GM18861 (cell line): ENCODE results near the gene SLK.

ENCODE experiments used
- ATAC-seq: cut with Tn5 transposase; IDR thresholded peaks from one replicate; pipeline ENCODE4 v1.9.1; 2021; ENCODE audit not compliant: unreplicated experiment

SLK gene

DNA sequence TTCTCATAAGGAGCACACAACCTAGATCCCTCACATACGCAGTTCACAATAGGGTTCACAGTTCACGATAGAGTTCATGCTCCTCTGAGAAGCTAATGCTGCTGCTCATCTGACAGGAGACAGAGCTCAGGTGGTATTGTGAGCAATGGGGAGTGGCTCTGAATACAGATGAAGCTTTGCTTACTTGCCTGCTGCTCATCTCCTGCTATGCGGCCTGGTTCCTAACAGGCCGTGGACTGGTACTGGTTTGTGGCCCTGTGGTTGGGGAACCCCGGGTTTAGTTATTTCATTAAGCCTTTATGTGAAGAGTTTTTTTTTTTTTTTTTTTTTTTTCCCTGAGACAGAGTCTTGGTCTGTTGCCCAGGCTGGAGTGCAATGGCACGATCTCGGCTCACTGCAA is 19.4 kb downstream of the SLK start:
- no peak for ATAC-seq

DNA sequence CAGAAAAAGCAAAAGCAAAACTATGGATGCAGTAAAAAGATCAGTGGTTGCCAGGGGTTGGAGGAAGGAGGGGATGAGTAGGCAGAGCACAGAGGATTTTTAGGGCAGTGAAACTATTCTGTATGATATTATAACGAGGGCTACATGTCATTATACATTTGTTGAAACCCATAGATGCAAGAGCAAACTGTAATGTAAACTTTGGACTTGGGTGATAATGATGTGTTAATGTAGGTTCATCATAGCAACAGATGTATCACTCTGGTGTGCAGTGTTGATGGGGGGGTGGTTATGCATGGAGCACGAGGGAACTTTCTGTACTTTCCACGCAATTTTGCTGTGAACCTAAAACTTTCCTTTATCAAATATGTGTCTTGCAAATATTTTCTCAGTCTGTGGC is 23.2 kb downstream of the SLK start:
- ATAC-seq = no peak

DNA sequence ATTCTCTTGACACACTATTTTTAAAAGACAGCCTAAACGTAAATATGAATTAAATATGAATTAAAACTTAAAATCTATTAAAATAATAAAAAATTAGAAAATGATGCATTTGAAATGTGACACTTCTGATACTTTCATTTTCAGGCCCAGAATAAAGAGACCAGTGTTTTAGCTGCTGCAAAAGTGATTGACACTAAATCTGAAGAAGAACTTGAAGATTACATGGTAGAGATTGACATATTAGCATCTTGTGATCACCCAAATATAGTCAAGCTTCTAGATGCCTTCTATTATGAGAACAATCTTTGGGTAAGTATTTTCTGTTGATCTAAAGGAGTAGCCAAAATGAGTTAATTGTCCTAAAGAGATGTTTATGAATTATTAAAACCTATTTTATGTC is 23.6 kb downstream of the SLK start:
- ATAC-seq = no peak

DNA sequence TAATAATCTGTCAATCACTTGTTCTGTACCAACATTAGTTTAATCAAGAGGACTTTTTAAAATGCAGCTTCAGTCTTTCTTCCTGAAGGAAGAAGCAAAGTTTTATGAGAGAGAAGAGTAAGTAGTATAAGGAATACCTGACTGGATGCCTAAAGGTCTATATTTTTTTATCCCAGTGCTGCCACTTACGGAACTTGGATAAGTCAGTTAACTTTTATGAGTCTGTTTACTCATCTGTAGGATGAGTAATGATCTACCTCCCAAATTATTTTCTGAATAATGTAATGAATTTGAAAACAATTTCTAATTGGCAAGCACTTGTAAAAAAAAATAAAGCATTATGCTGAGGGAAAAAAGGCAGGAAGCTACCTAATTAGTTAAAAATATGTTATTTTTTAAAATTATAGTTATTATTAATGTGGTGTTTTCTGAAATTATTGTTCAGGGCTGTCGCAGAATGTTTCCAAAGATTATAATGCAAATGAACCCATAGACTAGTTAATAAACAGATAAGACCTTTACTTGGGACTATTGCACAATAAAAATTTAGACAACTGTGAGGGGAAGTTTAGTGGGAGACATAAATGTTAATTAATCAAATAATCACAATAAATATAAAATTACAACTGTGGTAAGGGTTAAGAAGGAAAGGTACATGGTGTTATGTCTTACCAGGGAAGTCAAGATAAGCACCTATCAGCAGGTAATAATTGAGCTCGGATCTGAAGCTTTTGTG is 24.6 kb downstream of the SLK start:
- no peak for ATAC-seq

DNA sequence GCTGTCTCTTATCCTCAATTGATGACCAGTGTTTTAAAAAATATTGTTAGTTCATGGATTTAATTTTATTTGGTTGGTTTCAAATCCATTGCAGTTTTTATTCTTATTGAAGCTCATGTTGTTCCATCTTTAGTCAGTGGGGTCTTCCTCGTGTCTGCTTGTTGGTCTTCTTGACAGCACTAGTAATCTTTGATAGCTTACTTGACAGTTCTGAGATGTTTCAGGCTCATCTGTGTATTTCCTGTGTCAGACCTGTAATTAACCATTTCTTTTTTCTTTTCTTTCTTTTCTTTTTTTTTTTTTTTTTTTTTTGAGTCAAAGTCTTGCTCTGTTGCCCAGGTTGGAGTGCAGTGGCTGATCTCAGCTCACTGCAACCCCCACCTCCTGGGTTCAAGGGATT is 28.2 kb downstream of the SLK start:
- no peak for ATAC-seq

DNA sequence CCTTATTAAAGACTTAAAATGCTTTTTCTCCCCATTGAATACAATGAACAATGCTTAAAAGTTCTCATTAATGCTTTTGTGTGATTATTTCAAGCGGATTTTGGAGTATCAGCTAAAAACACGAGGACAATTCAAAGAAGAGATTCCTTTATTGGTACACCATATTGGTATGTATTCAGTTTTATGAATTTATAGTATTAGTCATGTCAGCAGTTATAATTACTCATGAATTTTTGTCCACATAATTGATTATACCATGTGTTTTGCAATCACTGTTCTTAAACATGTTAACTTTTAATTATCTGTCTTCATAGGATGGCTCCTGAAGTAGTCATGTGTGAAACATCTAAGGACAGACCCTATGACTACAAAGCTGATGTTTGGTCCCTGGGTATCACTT is 31.9 kb downstream of the SLK start:
- ATAC-seq = no peak

DNA sequence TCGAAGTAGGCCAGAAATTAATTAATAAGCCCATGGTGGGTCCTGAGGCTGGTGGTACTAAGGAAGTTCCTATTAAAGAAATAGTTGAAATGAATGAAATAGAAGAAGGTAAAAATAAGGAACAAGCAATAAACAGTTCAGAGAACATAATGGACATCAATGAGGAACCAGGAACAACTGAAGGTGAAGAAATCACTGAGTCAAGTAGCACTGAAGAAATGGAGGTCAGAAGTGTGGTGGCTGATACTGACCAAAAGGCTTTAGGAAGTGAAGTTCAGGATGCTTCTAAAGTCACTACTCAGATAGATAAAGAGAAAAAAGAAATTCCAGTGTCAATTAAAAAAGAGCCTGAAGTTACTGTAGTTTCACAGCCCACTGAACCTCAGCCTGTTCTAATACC is 36.0 kb downstream of the SLK start:
- no peak for ATAC-seq

DNA sequence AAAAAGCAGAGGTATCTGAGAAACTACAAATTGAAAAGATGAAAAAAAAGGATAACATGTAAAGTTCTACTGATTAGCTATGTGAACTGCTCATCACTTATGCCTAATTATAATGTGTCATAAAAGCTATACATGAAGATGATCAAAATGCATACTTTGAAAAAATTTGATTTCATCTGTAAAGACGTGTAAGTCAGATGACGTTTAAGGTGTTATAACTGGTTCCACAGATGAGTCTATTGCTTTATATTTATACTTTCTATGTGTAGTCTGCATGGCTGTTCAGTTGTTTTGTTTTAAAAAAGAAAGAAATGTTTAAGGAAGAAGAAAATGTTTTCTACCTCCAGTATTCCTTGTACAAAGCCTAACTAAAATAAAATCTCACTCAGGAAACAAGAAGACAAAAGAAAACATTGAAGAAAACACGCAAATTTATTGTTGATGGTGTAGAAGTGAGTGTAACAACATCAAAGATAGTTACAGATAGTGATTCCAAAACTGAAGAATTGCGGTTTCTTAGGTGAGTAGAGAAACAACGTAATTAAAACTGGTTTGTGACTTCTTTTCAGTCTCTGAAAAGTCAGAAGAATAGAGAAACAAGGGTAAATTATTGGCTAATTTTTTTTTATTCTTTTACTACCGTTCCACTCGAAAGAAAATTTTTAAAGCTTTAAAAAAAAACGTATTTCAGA is 38.4 kb downstream of the SLK start:
- no peak for ATAC-seq

DNA sequence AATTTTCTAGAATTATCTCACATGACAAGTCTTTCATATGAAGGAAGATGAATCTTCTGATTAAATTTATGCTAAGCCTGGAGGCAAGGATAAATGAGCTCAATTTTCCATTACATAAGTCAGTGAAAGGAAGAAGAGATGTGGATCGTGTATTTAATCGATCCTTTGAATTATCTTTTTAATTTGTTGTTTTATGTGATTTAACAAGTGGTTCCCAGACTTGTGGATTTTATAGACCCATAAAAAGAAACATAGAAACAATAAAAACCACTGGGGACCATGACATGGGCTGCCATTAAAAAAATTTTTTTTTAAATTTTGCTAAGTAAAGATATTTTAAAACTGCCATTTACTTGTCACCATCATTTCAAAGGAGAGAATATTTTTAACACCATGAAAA is 45.0 kb downstream of the SLK start:
- no peak for ATAC-seq

DNA sequence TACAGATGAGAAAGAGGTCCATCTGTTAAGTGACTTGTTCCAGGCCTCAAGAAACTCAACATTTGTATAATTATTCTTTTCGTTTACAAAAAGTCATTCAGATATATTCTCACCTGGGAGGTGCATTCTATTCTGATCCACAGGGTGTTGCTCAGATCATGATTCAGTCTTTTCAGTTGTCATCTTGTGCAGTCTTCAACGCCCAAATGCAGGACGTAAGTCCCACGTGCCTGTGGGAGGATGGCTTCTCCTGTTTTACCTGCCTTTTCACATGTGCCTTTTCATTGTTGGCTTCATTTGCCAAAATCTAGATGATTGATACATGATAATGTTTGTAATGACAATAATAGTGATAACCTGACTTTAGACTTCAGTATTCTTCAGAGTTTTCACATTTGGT is 46.5 kb downstream of the SLK start:
- no peak for ATAC-seq

DNA sequence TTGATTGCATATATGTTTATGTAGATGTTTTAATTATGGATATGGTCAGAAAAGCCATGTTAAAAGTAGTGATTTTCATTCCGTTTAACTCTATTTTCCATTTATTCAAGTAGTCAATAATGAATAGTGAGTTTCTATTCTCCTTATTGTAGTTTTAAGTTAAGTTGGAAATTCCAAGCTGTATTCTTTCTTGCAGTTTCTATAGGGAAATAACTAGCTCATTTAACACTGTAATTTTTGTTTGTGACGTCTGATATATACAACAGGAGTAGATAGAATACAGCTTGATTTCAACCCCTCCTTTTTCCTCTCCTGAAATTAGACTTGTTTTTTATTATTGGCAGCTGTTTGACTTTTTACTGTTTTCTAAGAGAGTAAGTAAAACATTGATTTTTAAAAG is 47.2 kb downstream of the SLK start:
- ATAC-seq = no peak

DNA sequence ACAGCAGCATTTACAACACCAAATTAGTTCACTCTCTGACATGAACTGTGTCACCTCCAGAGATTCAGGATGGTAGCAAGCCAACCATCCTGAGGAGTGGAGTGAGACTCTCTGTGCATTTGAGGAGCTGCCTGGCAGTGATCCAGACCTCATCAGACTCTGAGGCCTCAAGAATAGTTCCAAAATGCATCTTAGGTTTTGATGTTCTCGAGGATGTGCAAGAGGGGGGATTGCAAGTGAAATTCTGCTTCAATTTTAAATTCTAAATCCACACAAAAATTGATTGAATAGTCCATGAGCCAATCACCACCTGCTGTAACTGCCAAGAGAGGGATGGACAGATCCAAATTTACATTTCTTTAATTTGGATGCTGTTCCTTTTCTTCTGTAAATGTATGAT is 49.7 kb downstream of the SLK start:
- ATAC-seq = no peak

DNA sequence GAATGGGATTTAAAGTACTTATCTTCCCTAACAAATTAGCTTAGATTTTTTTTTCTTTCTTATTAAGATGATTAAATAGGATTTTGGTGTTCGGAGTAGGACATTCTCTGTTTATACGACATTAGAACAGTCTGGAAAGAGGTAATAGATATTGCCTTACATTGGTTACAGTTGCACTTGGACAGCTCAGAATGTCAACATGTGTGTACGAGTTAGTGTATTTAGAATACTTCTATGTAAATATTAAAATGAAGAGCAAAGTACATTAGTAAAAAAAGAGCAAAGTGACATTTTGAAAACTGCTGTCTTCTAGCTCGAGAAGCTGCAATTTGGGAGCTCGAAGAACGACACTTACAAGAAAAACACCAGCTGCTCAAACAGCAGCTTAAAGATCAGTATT is 51.5 kb downstream of the SLK start:
- ATAC-seq = no peak

DNA sequence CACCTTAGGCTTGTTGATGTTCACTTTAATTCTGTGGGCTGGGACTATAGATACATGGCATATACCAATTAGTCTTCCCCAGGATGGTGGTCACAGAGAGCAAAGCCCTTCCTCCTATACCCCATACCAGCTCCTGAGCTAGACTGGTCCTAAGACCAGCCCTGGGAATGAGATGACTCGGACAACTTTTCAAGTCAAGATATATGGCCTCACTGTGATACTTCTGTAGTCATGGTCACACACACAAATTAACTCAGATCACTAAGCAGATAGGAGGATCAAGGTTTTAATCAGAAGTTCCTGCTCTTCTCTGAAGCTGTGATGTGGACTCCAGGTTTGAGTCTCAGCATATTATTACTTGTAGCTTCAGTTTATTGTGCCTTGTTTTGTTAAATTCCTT is 53.1 kb downstream of the SLK start:
- ATAC-seq = no peak

DNA sequence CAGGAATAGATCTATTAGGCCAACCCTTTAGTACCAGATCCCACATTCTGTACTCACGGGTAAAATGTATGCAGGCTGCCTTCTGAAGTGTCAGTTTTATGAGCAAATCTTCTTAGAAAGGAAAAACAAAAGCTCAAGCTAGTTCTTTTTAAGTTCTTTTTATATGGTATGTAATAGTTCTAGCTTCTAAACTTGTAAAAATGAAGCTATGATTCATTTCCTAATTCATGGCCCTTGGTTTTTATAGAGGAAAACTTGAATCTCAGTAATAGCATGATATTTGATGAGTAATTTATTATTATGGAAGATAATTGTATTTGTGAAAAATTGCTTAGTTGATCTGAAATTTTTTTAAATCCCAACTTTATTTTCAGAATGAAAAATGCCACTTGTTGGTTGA is 54.3 kb downstream of the SLK start:
- no peak for ATAC-seq

DNA sequence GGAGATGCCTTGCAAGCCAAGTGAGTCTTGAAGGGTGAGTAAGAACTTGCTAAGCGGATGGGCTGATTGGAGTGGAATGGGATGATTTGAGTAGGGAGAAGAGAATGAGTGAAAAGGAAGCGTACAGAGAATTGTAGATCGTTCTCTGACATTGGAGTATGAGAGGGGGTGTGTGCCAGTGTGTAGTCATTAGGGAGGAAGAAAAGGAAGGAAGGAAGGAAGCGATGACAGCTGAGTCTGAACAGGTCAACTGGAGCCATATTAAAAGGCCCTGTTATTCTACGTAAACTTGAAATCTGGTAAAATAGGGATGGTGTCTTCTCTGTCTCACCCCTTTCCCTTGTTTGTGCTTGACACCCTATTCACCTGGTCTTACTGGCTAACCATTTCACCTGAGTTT is 55.1 kb downstream of the SLK start:
- ATAC-seq = no peak

DNA sequence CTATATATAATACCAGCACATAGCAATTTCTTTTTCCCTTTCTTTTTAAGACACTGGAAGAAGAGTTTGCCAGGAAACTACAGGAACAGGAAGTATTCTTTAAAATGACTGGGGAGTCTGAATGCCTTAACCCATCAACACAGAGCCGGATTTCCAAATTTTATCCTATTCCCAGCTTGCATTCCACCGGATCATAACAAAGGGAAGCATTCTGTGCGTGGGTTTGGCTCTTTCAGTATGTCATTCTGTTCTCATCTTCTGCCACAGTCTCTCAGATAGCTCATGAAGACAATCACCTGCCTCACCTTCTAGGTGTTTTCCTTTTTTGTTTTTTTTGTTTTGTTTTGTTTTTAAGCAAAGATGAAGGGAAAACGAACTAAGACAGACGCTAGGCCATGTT is 58.6 kb downstream of the SLK start:
- no peak for ATAC-seq

DNA sequence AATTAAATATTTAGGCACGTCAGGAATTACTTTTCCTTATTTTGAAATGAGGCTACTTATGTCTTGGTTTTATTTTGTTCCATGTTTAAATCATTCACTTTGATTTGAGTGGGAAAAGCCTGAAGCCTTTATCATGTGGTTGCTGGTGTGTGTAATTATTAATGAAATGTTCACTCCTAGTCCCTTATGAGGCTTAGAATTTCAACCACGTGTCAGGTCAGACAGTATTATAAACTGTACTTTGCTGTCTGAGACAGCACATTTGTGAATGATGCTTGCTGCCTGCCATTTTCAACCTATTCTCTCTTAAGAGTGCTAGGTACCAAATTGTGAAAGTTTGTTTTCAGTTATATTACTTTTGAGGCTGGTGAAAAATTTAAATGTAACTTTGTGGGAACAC is 59.8 kb downstream of the SLK start:
- no peak for ATAC-seq

DNA sequence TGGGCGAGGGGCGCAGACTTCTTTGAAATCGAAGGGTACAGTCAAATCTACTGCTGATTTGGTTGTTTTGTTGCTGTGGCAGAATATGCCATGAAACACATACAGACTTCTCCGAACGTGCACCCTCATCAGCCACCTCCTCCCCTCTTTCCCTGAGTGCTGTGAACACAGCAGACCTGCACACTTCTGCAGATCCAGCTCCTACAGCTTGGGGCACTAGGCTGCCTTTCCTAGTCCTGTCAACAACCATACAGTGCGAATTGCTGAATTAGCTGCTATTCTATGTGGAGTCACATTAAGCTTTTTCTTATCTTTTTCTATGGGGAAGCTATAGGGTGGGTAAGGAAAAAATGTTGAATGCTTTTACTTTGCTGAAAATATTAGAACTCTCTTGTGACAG is 61.2 kb downstream of the SLK start:
- ATAC-seq = no peak

DNA sequence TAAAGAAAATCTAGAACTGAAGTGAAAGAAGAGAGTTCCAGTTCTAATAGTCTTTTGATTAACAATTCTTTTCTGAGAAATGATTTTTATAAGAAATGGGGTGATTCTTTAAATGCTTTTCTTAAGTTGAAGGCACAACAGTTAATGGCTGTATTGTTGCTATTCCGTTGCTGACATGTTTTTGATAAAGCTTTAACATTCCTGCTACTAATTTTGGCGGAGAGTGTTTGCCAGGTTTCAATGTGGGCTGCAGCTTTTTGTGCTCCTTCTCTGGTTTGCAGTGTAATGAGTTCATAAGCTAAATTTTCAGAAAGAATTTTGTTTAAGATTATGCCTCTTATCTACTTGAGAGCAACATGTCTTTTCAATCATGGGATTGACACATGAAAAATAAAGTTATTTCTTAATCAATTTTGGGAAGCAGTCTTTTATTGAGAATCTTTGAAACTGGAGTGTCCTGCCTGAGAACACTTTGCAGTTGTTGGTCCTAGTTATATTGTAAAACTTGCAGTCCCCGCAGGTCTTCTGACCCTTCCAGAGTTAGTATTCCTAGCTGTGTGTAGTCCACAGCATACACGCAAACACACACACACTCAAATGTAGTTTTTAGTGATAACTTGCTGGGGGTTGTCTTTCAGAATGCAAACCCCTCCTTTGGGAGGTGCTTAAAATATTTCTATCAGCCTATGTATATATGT is 62.0 kb downstream of the SLK start:
- ATAC-seq = no peak

DNA sequence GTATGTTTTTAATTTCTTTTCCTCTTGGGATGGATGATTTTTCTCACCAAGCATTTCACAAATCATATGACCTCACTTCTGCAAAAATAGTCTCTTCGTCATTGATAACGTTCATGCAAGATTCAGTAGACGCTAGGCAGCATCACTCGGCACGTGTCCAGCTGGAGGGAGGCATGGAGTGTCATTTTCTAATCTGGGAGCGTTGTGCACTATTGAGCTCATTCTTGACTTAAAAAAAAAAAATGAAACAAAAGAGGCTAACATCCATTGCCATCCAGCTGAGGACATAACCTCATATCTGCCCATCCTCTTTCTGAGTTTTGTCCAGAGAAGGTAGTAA is 62.6 kb downstream of the SLK start:
- ATAC-seq = no peak

DNA sequence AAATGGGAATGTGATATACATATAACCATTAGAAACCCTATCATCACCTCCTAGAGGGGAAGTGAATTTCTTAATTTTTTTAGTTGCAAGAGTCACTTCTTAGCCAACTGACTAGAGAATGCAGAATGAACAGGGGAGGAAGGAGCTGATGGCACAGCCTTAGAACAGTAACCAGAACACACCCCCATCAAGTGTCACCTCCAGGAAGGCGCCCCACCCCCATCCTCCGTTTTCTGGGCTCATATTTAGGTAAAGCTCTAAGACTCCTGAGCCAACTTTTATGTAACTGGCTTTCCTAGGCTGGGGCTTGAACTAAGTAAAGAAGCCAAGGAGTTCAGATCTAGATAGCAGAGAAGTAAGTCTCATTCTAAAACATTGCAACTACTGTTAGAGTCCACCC is 64.7 kb downstream of the SLK start:
- ATAC-seq = no peak
